ENCODE data around the gene KCNIP3.

The KCNIP3 gene

DNA sequence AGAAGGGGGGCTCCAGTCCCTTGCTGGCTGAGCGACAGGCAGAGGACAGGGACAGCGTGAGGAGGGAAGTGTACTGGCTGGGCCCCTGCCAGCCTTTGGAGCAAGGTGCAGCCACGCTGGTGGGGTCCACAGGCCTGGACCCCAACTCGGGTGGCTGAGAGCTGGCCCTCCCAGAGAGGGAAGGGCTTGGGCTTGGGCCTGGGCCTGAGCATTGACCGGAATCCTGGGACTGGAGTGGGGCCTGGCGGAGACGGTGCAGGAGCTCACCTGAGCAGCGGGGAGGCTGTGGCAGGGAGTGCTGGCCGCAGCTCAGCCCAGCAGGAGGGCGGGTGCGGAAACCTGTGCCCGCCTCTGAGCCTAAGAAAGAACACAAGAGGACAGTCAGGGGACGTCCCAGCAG lies 27.9 kb downstream of the KCNIP3 start:
- TF ChIP-seq, protein P1, sequence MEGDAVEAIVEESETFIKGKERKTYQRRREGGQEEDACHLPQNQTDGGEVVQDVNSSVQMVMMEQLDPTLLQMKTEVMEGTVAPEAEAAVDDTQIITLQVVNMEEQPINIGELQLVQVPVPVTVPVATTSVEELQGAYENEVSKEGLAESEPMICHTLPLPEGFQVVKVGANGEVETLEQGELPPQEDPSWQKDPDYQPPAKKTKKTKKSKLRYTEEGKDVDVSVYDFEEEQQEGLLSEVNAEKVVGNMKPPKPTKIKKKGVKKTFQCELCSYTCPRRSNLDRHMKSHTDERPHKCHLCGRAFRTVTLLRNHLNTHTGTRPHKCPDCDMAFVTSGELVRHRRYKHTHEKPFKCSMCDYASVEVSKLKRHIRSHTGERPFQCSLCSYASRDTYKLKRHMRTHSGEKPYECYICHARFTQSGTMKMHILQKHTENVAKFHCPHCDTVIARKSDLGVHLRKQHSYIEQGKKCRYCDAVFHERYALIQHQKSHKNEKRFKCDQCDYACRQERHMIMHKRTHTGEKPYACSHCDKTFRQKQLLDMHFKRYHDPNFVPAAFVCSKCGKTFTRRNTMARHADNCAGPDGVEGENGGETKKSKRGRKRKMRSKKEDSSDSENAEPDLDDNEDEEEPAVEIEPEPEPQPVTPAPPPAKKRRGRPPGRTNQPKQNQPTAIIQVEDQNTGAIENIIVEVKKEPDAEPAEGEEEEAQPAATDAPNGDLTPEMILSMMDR (IDR thresholded peaks at IDR 0.05; ENCODE audit: low read depth, low read length) = no peak
- no peak overlapping the region for H3K4me3 ChIP-seq (ENCODE audit: low read depth, low read length)

DNA sequence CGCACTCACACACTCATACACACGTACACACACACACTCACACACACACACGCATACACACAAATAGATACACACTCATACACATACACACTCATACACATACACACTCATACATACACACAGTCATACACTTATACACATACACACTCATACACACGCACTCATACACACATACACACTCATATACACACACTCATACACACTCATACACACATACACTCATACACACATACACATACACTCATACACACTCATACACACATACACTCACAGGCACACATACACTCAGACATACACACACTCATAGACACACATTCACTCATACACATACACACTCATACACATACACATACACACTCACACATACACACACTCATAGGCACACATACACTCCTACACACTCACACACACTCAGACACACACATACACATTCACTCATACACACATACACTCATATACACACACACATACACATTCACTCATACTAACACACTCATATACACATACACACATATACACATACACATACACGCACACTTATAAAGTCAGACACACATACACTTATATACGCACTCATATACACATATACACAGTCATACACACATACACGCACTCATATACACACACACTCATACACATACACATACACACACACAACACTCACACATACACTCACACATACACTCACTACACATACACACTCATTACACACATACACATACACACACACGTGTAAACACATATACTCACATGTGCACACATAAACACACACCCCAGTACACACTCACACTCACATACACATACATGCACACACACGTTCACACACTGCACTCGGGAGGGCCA lies 28.7 kb downstream of the KCNIP3 start:
- H3K4me3 ChIP-seq (ENCODE audit: low read depth, low read length) = no peak overlapping the region
- TF ChIP-seq, protein P1 (IDR thresholded peaks at IDR 0.05; ENCODE audit: low read depth, low read length) = no peak

DNA sequence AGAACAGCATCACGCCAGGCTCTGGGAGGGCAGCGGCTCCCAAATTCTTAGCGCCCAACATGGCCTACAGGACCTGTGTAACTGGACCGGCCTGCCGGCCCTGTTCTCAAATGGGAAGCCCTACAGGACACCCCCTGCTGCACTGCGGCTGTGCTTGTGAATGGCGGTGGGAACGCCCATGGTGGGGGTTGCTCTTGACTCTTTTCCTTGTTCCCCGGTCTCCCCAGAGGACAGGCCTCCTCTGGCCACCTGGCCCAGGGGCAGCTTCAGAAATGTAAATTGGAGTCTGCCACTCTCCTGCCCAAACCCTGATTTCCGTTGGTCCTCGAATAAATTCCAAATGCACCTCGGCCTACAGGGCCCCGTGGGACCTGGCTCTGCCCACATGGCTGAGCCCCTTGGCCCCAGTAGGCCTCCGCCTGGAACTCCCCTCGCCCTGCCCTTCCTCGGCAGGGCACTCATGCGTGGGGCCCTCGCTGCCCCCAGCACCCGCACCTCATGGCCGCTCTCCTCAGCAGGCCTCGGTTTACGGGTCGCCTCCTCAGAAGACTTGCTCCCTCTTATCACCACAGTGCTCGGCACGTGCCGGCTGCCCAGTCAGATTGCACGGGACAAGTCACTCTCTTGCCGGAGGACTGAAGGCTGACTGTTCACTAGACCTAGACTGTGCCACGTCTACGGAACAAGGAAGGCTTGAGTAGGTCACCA lies 29.4 kb downstream of the KCNIP3 start:
- TF ChIP-seq, protein P1 (IDR thresholded peaks at IDR 0.05; ENCODE audit: low read depth, low read length) = no peak
- no peak overlapping the region for H3K4me3 ChIP-seq (ENCODE audit: low read depth, low read length)

DNA sequence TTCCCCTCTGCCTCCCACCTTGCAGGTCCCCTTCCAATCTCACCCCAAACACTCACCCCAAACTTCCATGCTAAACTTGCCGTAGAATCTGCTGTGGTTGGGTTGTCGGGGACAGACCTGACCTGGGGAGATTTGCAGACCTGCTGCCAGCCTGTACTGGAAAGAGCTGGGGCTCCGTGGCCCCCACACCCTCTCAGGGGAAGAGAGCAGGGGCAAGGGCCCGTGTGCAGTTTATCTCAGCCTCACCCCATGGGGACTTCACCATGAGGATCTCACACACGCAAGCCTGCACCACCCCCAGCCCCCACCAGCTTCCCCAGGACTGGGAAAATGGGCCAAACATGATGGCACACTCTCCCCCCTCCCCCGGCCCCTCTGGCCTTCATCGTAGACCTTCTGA lies 30.7 kb downstream of the KCNIP3 start:
- H3K4me3 ChIP-seq (ENCODE audit: low read depth, low read length) = no peak overlapping the region
- TF ChIP-seq, protein P1 (IDR thresholded peaks at IDR 0.05; ENCODE audit: low read depth, low read length) = no peak

DNA sequence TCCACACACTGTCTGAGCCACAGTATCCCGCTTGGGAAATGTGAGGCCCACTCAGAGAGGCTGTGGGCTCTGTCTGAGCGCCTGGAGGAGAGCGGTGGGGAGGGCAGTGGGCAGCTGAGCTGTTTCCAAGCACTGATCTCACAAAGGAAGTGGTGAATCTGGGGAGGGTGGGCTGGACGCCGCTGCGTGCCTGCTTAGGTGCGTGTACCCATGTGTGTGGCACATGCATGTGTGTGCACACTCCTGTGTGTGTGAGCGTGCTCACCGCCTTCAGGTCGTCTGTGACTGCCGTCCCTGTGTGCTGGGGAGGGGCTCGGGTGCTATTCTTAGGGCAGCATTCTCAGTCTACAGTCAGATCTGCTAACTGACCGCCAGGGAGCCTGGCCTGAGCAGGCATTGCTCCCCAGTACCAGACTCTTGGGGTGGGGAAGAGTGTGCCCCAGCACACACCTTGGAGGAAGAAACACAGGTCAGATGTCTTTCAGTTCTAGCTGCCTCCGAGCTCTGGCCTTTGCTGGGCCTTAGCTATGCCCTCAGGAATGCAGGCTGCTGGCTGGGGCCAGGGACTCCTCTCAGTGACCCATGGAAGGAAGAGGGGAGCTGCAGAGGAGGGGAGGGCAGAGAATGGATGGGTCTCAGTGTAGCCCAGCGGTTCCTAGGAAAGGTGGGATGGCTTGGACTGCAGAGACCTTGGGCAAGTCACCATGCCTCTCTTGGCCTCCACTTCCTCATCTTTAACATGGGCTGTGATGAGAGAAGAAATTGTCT lies 31.4 kb downstream of the KCNIP3 start:
- no peak overlapping the region for H3K4me3 ChIP-seq (ENCODE audit: low read depth, low read length)
- TF ChIP-seq, protein P1 (IDR thresholded peaks at IDR 0.05; ENCODE audit: low read depth, low read length) = no peak

DNA sequence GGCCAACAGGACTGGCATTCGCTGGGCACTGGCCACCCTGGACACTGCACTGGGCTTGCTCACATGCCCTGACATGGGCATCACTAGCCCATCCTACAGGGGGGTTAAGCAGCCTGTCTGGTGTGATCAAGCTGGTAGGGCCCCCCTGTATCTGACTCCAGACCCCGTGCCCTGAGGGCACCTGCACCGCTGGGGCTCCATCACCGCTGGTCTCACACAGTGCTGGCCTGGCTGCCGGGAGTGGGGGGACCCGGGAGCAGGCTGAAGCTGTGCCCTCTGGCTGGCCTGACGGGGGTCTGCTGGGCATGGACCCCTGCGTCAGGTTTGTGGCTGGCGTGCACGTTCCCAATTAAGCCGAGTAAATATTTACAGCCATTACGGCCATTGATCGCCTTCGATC lies 32.3 kb downstream of the KCNIP3 start:
- H3K4me3 ChIP-seq (ENCODE audit: low read depth, low read length) = no peak overlapping the region
- TF ChIP-seq, protein P1 (IDR thresholded peaks at IDR 0.05; ENCODE audit: low read depth, low read length) = no peak

Measured in WI38 (cell line).